GM12873 (cell line): Measurements from ENCODE around the gene SPOCK1.

Experiments used
- TF ChIP-seq, protein P1 (sequence below): IDR thresholded peaks from 2 replicates; pipeline ENCODE4 v1.5.1; 2012; ENCODE audit warnings: low read depth, mild to moderate bottlenecking, moderate library complexity, low read length, control low read depth; ENCODE audit not compliant: insufficient read depth; ENCODE audit errors: missing control alignments

The SPOCK1 gene

DNA sequence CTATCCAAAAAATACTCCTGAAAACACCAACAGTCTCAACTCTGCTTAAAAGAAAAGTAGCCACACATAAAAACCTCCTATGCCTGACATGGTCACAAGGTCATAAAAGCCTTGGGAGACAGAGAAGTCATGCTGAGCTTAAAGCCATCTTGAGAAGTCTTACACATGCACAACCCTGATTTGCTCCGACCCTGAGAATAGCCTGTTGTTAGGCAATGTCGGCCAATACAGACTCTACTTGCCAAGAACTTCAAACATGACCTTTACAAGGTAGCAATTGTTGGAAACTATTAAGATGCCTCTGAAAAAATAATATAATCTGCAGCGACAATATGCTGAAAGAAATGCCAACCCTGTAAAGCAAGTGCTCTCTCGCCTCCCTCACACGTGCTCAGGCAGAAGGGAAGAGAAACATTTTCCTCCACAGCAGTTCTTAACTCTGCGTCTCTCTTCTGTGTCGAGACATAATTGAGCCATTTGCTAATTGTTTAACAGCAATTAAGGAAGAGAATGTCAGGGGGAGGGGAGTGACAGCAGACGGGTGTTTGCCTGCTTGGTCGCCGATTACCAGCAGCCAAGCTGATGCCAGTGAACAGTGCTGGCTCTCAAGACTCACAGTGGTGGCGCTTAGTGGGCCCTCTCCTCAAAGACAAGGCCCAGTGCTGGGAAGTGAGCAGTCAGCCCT is 393.6 kb downstream of the SPOCK1 start:
- TF ChIP-seq, protein P1, sequence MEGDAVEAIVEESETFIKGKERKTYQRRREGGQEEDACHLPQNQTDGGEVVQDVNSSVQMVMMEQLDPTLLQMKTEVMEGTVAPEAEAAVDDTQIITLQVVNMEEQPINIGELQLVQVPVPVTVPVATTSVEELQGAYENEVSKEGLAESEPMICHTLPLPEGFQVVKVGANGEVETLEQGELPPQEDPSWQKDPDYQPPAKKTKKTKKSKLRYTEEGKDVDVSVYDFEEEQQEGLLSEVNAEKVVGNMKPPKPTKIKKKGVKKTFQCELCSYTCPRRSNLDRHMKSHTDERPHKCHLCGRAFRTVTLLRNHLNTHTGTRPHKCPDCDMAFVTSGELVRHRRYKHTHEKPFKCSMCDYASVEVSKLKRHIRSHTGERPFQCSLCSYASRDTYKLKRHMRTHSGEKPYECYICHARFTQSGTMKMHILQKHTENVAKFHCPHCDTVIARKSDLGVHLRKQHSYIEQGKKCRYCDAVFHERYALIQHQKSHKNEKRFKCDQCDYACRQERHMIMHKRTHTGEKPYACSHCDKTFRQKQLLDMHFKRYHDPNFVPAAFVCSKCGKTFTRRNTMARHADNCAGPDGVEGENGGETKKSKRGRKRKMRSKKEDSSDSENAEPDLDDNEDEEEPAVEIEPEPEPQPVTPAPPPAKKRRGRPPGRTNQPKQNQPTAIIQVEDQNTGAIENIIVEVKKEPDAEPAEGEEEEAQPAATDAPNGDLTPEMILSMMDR, result no peak

DNA sequence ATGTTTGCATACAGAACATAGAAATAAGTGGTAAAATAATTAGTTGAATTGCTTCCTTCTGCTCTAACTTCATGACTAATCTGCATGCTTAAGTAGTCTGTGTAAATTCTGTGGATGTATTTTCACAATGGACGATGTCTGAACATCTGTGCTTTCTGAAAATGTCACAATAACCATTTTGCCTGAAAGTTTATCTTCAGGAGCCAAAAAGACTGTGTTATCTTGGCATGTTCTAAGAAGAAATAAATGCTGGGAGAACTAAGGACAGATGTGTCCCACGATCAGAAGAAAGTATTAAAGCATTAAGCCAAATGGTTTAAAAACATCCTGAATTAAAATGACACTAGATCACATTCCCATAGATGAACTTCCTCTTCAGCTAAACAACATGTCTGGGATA is 397.6 kb downstream of the SPOCK1 start:
- TF ChIP-seq, protein P1, result no peak

DNA sequence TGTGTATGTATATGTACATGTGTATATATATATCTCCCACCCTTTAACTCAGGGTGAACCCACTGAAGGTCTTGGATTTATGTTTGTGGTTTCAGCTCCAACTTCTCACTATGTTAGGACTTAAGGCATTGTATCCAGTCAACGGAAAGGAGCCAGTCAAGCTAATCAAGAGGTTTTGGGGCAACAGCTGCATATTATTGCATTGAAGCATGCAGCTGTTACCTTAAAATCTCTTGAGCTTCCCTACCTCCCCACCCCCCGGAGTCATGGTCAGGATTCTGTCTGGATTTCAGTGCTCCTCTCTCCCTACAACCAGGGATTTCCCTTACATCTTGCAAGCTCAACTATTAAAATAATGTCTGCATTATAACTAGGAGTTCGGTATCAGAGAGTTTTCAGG is 399.5 kb downstream of the SPOCK1 start:
- TF ChIP-seq, protein P1, result no peak

DNA sequence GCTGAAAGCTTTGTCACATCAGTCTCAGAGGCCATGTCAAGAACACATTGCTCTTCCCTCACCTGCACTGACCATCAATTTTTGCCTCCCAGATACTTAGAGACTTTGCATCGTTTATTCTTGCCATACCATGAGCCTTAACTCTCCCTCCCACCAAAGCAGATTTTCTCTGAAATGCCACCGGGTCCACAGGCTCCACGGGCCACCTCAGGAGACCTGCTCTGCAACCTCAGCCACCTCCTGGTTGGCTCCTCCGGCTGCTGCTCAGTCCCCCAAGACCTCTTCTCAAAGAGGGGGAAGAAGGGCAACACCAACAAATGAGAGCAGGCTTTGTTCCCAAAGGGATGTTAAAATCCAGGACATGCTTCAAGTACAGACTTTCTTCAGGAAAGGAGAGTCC is 400.5 kb downstream of the SPOCK1 start:
- TF ChIP-seq, protein P1, result no peak

DNA sequence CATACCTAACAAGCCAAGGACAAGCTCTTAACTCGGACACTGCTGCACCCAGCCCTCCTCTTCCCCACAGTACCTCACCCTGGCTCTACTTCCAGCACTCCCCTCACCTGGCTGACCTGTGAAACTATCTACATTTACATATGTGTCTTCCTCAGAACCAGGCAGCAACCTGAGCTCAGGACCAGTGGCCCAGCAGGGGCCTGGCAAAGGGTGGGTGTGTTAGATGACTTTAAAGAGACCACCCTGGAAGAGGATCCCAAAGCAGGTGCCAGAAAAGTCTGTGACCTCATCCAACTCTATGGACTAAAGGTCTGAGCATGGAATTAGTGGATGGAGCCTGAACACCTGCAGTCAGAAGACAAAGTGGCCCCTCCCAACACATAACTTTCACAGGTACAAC is 400.9 kb downstream of the SPOCK1 start:
- TF ChIP-seq, protein P1, result no peak

DNA sequence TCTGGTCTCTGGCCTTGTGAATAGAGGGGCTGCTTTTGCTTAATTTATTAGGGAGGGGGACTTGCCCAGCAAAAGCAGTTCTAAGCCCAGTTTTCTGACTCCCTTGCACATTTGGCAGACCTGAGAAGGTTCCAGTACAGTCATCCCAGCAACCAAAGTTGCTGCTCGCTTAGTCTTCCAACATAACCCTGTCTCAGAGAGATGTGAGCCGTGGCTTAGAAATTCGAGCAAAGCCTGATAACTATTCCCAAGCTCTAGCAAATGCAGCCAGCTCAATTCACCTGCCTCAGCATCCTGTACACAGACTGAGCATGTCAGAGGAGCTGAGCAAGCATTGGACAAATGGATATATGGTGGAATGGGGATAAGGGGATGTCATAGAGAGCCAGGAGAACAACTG is 401.9 kb downstream of the SPOCK1 start:
- TF ChIP-seq, protein P1, result no peak

DNA sequence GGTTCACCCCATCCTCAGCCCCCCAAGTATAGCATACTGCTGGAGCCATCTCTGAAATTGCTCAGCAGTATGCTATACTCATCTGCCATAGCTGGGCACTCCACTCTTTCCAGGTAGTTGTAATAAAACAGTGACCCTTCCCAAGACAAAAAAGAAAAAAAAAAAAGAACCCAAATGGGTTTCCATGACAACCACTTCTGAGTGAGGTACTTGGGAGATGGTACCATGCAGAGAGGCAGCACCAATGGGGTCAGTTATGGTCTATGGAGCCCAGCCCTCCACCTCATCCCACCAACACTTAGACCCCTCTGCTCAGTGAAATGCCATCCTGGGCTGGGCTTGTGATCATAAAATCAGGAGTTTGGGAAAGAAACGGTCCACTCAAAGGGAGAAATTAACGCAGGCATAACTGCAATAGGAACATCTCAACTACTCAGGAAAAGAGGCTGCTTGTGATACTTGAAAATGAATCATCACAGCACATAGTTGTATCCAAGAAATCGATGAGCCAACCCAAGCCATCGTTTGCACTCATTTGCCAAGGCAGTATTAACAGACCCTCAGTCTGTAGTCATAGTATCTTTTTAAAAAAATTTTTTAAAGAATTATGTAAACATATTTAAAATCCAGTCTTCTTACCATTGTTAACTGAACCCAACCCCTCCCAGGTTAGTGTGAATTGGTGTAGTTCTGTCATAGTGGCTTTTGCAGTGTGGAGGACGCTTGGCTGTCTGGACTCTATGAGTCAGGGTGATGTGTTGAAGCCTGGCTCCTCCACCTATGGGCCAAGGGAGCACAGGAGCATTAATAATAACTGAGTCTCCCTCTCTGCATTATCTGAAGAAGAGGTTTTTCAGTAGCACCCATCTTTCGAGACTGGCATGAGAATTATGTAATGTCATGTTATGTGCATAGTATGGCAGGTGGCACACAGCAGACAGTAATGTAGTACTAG is 402.7 kb downstream of the SPOCK1 start:
- TF ChIP-seq, protein P1, result no peak
